Measurements from ENCODE around the gene MRTFB. TPM values are rescaled to one million over a fixed set of nuclear protein-coding genes. Genes with fewer than 3 reads are reported as not detected.
A peak's percentile ranks its signal among the peaks of the same experiment; 100 is the strongest.

The MRTFB gene
- total and polyA plus RNA-seq, 8 donors, result 4.3 to 81.6 (median 22.4) TPM

DNA sequence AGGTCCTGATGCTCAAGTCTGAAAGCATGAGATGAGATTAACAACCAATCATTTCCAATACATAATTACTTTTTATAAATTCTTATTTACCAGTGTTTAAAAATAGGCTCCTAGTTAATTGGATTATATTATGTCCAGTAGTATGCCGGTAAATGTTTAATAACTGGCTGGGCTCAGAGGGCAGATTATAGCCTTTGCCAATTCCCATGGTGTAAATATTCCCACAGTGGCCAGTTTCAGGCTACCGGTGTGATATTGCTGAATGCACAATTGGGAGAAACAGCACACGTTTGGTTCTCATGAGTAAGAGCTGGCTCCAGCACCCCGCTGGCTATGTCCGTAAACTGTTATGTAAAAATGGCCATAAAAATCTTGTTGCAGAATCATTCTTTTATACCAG is 167.6 kb downstream of the MRTFB start:
- no peaks in the 10 kb centered on the region for H3K27me3 ChIP-seq
- peaks cover 0 to 3% (median 0%) of the 10 kb centered on the region in 4 donors for H3K4me1 ChIP-seq
- peaks cover 19 to 99% (median 93%) of the 10 kb centered on the region in 4 donors for H3K36me3 ChIP-seq
- 85 to 93% (median 90%) methylated on average over 5 of the region's 5 CpGs for WGBS, 5 donors
- intact Hi-C loops (cut with DNase I; ENCODE audit: low total_unique reads), result no loop called here
- DNase-seq, result no peak
- no peak overlapping the region for H3K4me3 ChIP-seq
- H3K9me3 ChIP-seq, result no peaks in the 10 kb centered on the region
- TF ChIP-seq EP300 (IDR thresholded peaks at IDR 0.05) (no peak), POLR2A (IDR thresholded peaks at IDR 0.05) (no peak), POLR2AphosphoS5 (IDR thresholded peaks at IDR 0.05) (no peak)
- TF ChIP-seq, protein P1, sequence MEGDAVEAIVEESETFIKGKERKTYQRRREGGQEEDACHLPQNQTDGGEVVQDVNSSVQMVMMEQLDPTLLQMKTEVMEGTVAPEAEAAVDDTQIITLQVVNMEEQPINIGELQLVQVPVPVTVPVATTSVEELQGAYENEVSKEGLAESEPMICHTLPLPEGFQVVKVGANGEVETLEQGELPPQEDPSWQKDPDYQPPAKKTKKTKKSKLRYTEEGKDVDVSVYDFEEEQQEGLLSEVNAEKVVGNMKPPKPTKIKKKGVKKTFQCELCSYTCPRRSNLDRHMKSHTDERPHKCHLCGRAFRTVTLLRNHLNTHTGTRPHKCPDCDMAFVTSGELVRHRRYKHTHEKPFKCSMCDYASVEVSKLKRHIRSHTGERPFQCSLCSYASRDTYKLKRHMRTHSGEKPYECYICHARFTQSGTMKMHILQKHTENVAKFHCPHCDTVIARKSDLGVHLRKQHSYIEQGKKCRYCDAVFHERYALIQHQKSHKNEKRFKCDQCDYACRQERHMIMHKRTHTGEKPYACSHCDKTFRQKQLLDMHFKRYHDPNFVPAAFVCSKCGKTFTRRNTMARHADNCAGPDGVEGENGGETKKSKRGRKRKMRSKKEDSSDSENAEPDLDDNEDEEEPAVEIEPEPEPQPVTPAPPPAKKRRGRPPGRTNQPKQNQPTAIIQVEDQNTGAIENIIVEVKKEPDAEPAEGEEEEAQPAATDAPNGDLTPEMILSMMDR (IDR thresholded peaks at IDR 0.05), result no peak
- H3K27ac ChIP-seq, result no peak overlapping the region

DNA sequence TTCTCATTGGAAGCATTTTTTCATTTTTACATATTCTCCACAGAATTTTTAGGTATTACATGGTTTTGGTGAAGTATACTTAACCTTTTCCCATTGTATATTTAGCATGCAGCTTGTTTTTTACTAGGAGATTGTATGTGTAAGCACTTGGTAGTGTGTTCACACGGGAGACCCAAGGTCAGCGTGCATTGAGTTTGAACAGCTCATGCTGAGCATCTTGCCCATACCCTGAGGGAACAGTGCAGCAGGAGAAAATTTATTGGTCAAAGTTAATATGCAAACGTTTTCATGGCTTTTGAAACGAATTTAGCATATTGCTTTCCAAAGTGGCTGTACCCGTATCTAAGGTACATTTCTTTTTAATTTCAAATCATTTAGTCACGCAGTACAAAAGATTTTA is 168.7 kb downstream of the MRTFB start:
- Histone ChIP-seq H3K27me3 (no peaks in the 10 kb centered on the region), H3K9me3 (no peaks in the 10 kb centered on the region), H3K4me1 (peaks cover 0 to 3% (median 0%) of the 10 kb centered on the region in 4 donors), H3K27ac (no peak overlapping the region), H3K36me3 (peaks cover 15 to 96% (median 92%) of the 10 kb centered on the region in 4 donors), H3K4me3 (no peak overlapping the region)
- 82 to 89% (median 86%) methylated on average over 6 of the region's 6 CpGs for WGBS, 5 donors
- TF ChIP-seq POLR2AphosphoS5 (IDR thresholded peaks at IDR 0.05) (no peak), EP300 (IDR thresholded peaks at IDR 0.05) (no peak), POLR2A (IDR thresholded peaks at IDR 0.05) (no peak)
- TF ChIP-seq, protein P1 (IDR thresholded peaks at IDR 0.05), result no peak
- no peak for DNase-seq
- intact Hi-C loops (cut with DNase I; ENCODE audit: low total_unique reads), result loop anchor here (10.0 kb wide), 1 partner anchor 315 kb away; the partner anchor contains the start of gene ERCC4

DNA sequence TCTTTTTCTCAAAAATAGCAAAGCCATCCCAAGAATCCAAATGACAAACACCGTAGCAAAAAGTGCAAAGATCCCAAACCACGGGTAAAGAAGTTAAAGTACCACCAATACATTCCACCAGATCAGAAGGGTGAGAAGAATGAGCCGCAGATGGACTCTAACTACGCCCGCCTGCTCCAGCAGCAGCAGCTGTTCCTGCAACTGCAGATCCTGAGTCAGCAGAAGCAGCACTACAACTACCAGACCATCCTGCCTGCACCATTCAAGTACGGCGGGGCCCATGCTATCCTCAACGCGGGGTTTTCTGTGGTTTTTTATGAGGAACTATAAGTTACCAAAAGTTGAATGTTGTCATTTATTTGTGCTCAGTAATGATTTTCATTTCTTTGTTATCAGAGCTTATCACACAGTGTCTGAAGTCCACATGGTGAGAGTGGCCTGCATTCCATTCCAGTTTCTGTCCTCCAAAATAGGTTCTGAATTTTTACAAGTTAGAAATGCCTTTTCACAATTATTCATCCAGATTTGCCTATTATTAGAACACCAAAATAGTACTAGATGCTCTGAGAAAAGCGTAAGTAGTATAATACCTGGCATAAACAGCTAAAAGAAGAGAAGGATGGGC is 169.2 kb downstream of the MRTFB start:
- H3K4me3 ChIP-seq, result no peak overlapping the region
- DNase-seq, result peak in 1 of 2 donors; percentile 23
- H3K36me3 ChIP-seq, result peaks cover 10 to 96% (median 92%) of the 10 kb centered on the region in 4 donors
- H3K9me3 ChIP-seq, result no peaks in the 10 kb centered on the region
- peak overlapping the region in 1 of 5 donors; percentile 17 for H3K27ac ChIP-seq
- peaks cover 0 to 3% (median 0%) of the 10 kb centered on the region in 4 donors for H3K4me1 ChIP-seq
- no peak for TF ChIP-seq EP300 (IDR thresholded peaks at IDR 0.05)
- TF ChIP-seq POLR2A (IDR thresholded peaks at IDR 0.05), result no peak
- TF ChIP-seq, protein P1 (IDR thresholded peaks at IDR 0.05), result no peak
- no peak for TF ChIP-seq POLR2AphosphoS5 (IDR thresholded peaks at IDR 0.05)
- intact Hi-C loops (cut with DNase I; ENCODE audit: low total_unique reads), result loop anchor here (10.0 kb wide), 1 partner anchor 316 kb away; the partner anchor contains the start of gene ERCC4
- 61 to 74% (median 63%) methylated on average over 10 of the region's 10 CpGs for WGBS, 5 donors
- H3K27me3 ChIP-seq, result no peaks in the 10 kb centered on the region

DNA sequence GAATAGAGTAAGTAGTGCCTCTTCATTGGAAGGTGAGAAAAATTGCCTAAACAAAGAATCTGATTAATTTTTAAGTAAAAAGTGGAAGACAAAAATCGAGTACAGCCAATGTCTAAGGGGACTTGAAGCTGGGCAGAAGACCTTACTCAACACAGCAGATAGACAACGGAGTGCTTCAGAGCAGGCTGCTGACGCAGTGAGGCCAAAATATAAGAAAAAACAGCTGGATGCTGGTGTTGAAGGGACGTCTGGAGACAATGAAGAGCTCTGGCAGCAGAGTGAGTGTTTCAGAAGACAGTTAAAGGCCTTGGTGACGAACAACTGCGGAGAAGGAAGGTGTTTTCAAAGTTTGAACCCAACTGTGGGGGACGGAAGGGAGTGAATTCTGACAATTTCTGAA is 169.8 kb downstream of the MRTFB start:
- TF ChIP-seq EP300 (IDR thresholded peaks at IDR 0.05) (no peak), POLR2AphosphoS5 (IDR thresholded peaks at IDR 0.05) (no peak), POLR2A (IDR thresholded peaks at IDR 0.05) (no peak)
- TF ChIP-seq, protein P1 (IDR thresholded peaks at IDR 0.05), result no peak

More for the DNA sequence above, 169.8 kb downstream of the MRTFB start:
- DNase-seq, result no peak
- intact Hi-C loops (cut with DNase I; ENCODE audit: low total_unique reads), result loop anchor here (10.0 kb wide), 1 partner anchor 316 kb away; the partner anchor contains the start of gene ERCC4
- H3K4me1 ChIP-seq, result peaks cover 0 to 3% (median 0%) of the 10 kb centered on the region in 4 donors
- no peak overlapping the region for H3K4me3 ChIP-seq
- no peaks in the 10 kb centered on the region for H3K9me3 ChIP-seq
- H3K27ac ChIP-seq, result peak overlapping the region in 1 of 5 donors; percentile 17
- H3K27me3 ChIP-seq, result no peaks in the 10 kb centered on the region
- H3K36me3 ChIP-seq, result peaks cover 11 to 96% (median 92%) of the 10 kb centered on the region in 4 donors
- WGBS, 5 donors, result 79 to 86% (median 85%) methylated on average over 7 of the region's 7 CpGs

All from stomach (tissue), 9 donors.